ENCODE results near the gene GABRR3.
A peak's percentile ranks its signal among the peaks of the same experiment; 100 is the strongest.

Gene GABRR3

GRCh38 chr3:98035208-98035607 is at the start of gene GABRR3:
TSS of gene GABRR3 (minus strand) at chr3:98035315. CDS start at chr3:98034987, 328 bp downstream.
- no peak for DNase-seq (ENCODE audit: low spot score)

GRCh38 chr3:98073486-98073885 is 38.4 kb upstream of the GABRR3 start:
- DNase-seq (ENCODE audit: low spot score): no peak

- DNase-seq (ENCODE audit: low spot score): no peak
Observed at GRCh38 chr3:98070840-98071239, 35.7 kb upstream of the GABRR3 start.

GRCh38 chr3:98068824-98069223 is 33.7 kb upstream of the GABRR3 start:
- no peak for DNase-seq (ENCODE audit: low spot score)

GRCh38 chr3:98058244-98058960 is 23.3 kb upstream of the GABRR3 start:
- no peak for DNase-seq (ENCODE audit: low spot score)

GRCh38 chr3:98057631-98058030 is 22.5 kb upstream of the GABRR3 start:
- no peak for DNase-seq (ENCODE audit: low spot score)

- DNase-seq (ENCODE audit: low spot score): no peak
Observed at GRCh38 chr3:98056035-98056434, 20.9 kb upstream of the GABRR3 start.

GRCh38 chr3:98049271-98049670 is 14.2 kb upstream of the GABRR3 start:
- no peak for DNase-seq (ENCODE audit: low spot score)

GRCh38 chr3:98048586-98048985 is 13.5 kb upstream of the GABRR3 start:
- no peak for DNase-seq (ENCODE audit: low spot score)

GRCh38 chr3:98041350-98041749 is 6.2 kb upstream of the GABRR3 start:
- no peak for DNase-seq (ENCODE audit: low spot score)

- peak; percentile 76 for DNase-seq (ENCODE audit: low spot score)
Observed at GRCh38 chr3:98039322-98040024, 4.4 kb upstream of the GABRR3 start.

GRCh38 chr3:98038876-98039275 is 3.8 kb upstream of the GABRR3 start:
- DNase-seq (ENCODE audit: low spot score): no peak

- no peak for DNase-seq (ENCODE audit: low spot score)
Observed at GRCh38 chr3:98038286-98038685, 3.2 kb upstream of the GABRR3 start.

- DNase-seq (ENCODE audit: low spot score): no peak
Observed at GRCh38 chr3:98034486-98034885, 629 bp downstream of the GABRR3 start.

- DNase-seq (ENCODE audit: low spot score): no peak
Observed at GRCh38 chr3:98034036-98034435, 1.1 kb downstream of the GABRR3 start.

- DNase-seq (ENCODE audit: low spot score): no peak
Observed at GRCh38 chr3:98032904-98033303, 2.2 kb downstream of the GABRR3 start.

GRCh38 chr3:98032265-98032664 is 2.9 kb downstream of the GABRR3 start:
- DNase-seq (ENCODE audit: low spot score): no peak

GRCh38 chr3:98029083-98029482 is 6.0 kb downstream of the GABRR3 start:
- DNase-seq (ENCODE audit: low spot score): peak; percentile 11

- DNase-seq (ENCODE audit: low spot score): no peak
Observed at GRCh38 chr3:98027085-98027446, 8.0 kb downstream of the GABRR3 start.

- DNase-seq (ENCODE audit: low spot score): no peak
Observed at GRCh38 chr3:98026425-98027084, 8.6 kb downstream of the GABRR3 start.

- no peak for DNase-seq (ENCODE audit: low spot score)
Observed at GRCh38 chr3:98025392-98025945, 9.6 kb downstream of the GABRR3 start.

GRCh38 chr3:98022978-98023820 is 11.9 kb downstream of the GABRR3 start:
- peak; percentile 87 for DNase-seq (ENCODE audit: low spot score)

Measured in CD4-positive, alpha-beta T cell treated with Interleukin-6 at 100 ng/mL for 8 hours (primary cell).